ENCODE data around the gene ASB2. TPM values are rescaled to one million over a fixed set of nuclear protein-coding genes. Genes with fewer than 3 reads are reported as not detected.

Gene ASB2
- total and polyA plus RNA-seq, 8 donors, result 2.0 to 199 (median 18.7) TPM

- intact Hi-C loops (cut with DNase I; ENCODE audit: low total_unique reads), result no loop called here
- WGBS, 5 donors, result 83 to 94% (median 89%) methylated on average over 6 of the region's 6 CpGs
- H3K27me3 ChIP-seq, result peaks cover 0 to 11% (median 0%) of the 10 kb centered on the region in 3 donors
Measured at GRCh38 chr14:94010625-94011024, 34.3 kb upstream of the ASB2 start.

GRCh38 chr14:94009767-94010166 lies 33.4 kb upstream of the ASB2 start:
- WGBS, 5 donors, result 15 to 34% (median 18%) methylated on average over 4 of the region's 4 CpGs
- intact Hi-C loops (cut with DNase I; ENCODE audit: low total_unique reads), result no loop called here

More at GRCh38 chr14:94010625-94011024, 34.3 kb upstream of the ASB2 start:
- no peaks in the 10 kb centered on the region for H3K36me3 ChIP-seq
- peaks cover 0 to 9% (median 0%) of the 10 kb centered on the region in 4 donors for H3K4me1 ChIP-seq
- no peaks in the 10 kb centered on the region for H3K9me3 ChIP-seq
- no peak for DNase-seq
- no peak overlapping the region for H3K4me3 ChIP-seq
- H3K27ac ChIP-seq, result no peak overlapping the region
- TF ChIP-seq CTCF (IDR thresholded peaks at IDR 0.05), result no peak
- TF ChIP-seq POLR2A (IDR thresholded peaks at IDR 0.05), result no peak
- TF ChIP-seq EP300 (IDR thresholded peaks at IDR 0.05), result no peak
- TF ChIP-seq POLR2AphosphoS5 (IDR thresholded peaks at IDR 0.05), result no peak

GRCh38 chr14:94008234-94008633 lies 31.9 kb upstream of the ASB2 start:
- Histone ChIP-seq H3K4me1 (peaks cover 0 to 9% (median 0%) of the 10 kb centered on the region in 4 donors), H3K36me3 (no peaks in the 10 kb centered on the region), H3K4me3 (no peak overlapping the region), H3K27ac (no peak overlapping the region), H3K9me3 (no peaks in the 10 kb centered on the region), H3K27me3 (peaks cover 0 to 11% (median 0%) of the 10 kb centered on the region in 3 donors)
- intact Hi-C loops (cut with DNase I; ENCODE audit: low total_unique reads), result no loop called here
- WGBS, 5 donors, result 59 to 73% (median 68%) methylated on average over 3 of the region's 3 CpGs
- TF ChIP-seq CTCF (IDR thresholded peaks at IDR 0.05), result no peak
- TF ChIP-seq POLR2AphosphoS5 (IDR thresholded peaks at IDR 0.05), result no peak
- no peak for TF ChIP-seq POLR2A (IDR thresholded peaks at IDR 0.05)
- no peak for TF ChIP-seq EP300 (IDR thresholded peaks at IDR 0.05)
- no peak for DNase-seq

More at GRCh38 chr14:94009767-94010166, 33.4 kb upstream of the ASB2 start:
- DNase-seq, result peak in 1 of 2 donors; percentile 47
- Histone ChIP-seq H3K36me3 (no peaks in the 10 kb centered on the region), H3K9me3 (no peaks in the 10 kb centered on the region), H3K27me3 (peaks cover 0 to 11% (median 0%) of the 10 kb centered on the region in 3 donors), H3K27ac (no peak overlapping the region), H3K4me1 (peaks cover 0 to 9% (median 0%) of the 10 kb centered on the region in 4 donors), H3K4me3 (no peak overlapping the region)
- TF ChIP-seq CTCF (IDR thresholded peaks at IDR 0.05) (no peak), EP300 (IDR thresholded peaks at IDR 0.05) (no peak), POLR2AphosphoS5 (IDR thresholded peaks at IDR 0.05) (no peak), POLR2A (IDR thresholded peaks at IDR 0.05) (no peak)

GRCh38 chr14:94005324-94006073 lies 29.1 kb upstream of the ASB2 start:
- WGBS, 5 donors, result 44 to 50% (median 48%) methylated on average over 14 of the region's 14 CpGs
- Histone ChIP-seq H3K4me3 (no peak overlapping the region), H3K9me3 (no peaks in the 10 kb centered on the region), H3K27me3 (peaks cover 0 to 26% (median 4%) of the 10 kb centered on the region in 3 donors), H3K27ac (no peak overlapping the region), H3K36me3 (no peaks in the 10 kb centered on the region), H3K4me1 (peaks cover 0 to 11% (median 8%) of the 10 kb centered on the region in 4 donors)
- no peak for DNase-seq
- TF ChIP-seq EP300 (IDR thresholded peaks at IDR 0.05), result no peak
- TF ChIP-seq CTCF (IDR thresholded peaks at IDR 0.05), result peak in 1 of 7 experiments; percentile 19
- intact Hi-C loops (cut with DNase I; ENCODE audit: low total_unique reads), result no loop called here
